HepG2 (cell line): ENCODE data around the gene PKLR. TPM values are rescaled to one million over a fixed set of nuclear protein-coding genes. Genes with fewer than 3 reads are reported as not detected.

Experiments
- AGO2 ChIP-seq: fragments of 200-400 bp; formaldehyde crosslinking; optimal IDR thresholded peaks from 2 replicates; pipeline ENCODE3; 2017; ENCODE audit warnings: mild to moderate bottlenecking, low read depth, low read length, moderate library complexity
- GTF3A ChIP-seq: sonication (generic); formaldehyde crosslinking; conservative IDR thresholded peaks from 2 replicates; pipeline ENCODE4 v1.4.0; 2020; ENCODE audit warnings: mild to moderate bottlenecking, missing genetic modification reagents
- HMGA1 ChIP-seq: sonication (generic); formaldehyde crosslinking; conservative IDR thresholded peaks from 2 replicates; pipeline ENCODE4 v1.4.0; 2020; ENCODE audit warnings: missing genetic modification reagents
- HNRNPK ChIP-seq: fragments of 200-400 bp; formaldehyde crosslinking; IDR thresholded peaks from 2 replicates; pipeline ENCODE4 v1.6.1; 2018; ENCODE audit warnings: low read length, low read depth, moderate library complexity, mild to moderate bottlenecking; ENCODE audit not compliant: poor library complexity, severe bottlenecking
- MAX ChIP-seq: IDR thresholded peaks from 2 replicates; pipeline ENCODE4 v1.6.1; 2012; ENCODE audit warnings: inconsistent platforms
- PRMT3 ChIP-seq: sonication (generic); formaldehyde crosslinking; IDR thresholded peaks from 2 replicates; pipeline ENCODE4 v1.8.1; 2022; ENCODE audit warnings: low read depth, mild to moderate bottlenecking, moderate library complexity, missing genetic modification reagents, borderline replicate concordance
- SRSF1 ChIP-seq: fragments of 200-400 bp; formaldehyde crosslinking; optimal IDR thresholded peaks from 2 replicates; pipeline ENCODE3; 2017; ENCODE audit warnings: mild to moderate bottlenecking, low read depth, low read length, moderate library complexity
- STAT5B ChIP-seq: sonication (generic); formaldehyde crosslinking; IDR thresholded peaks from 2 replicates; pipeline ENCODE4 v1.4.0; 2020; ENCODE audit warnings: missing genetic modification reagents
- ZBTB2 ChIP-seq: sonication (generic); formaldehyde crosslinking; IDR thresholded peaks from 2 replicates; pipeline ENCODE4 v1.8.0; 2022; ENCODE audit warnings: low read depth, missing genetic modification reagents
- ZNF264 ChIP-seq: sonication (generic); formaldehyde crosslinking; IDR thresholded peaks from 2 replicates; pipeline ENCODE4 v1.4.0; 2020; ENCODE audit warnings: missing genetic modification reagents
- ZNF407 ChIP-seq: sonication (generic); formaldehyde crosslinking; IDR thresholded peaks from one replicate; pipeline ENCODE4 v1.5.1; 2020; ENCODE audit warnings: mild to moderate bottlenecking, missing genetic modification reagents; ENCODE audit errors: not compliant biosample characterization
- ZNF484 ChIP-seq: sonication (generic); formaldehyde crosslinking; IDR thresholded peaks from 2 replicates; pipeline ENCODE4 v1.5.1; 2020; ENCODE audit warnings: mild to moderate bottlenecking, low read depth, missing genetic modification reagents, borderline replicate concordance
- ZNF607 ChIP-seq: sonication (generic); formaldehyde crosslinking; IDR thresholded peaks from 2 replicates; pipeline ENCODE4 v1.5.1; 2020; ENCODE audit warnings: missing genetic modification reagents, mild to moderate bottlenecking, borderline replicate concordance
- ZNF691 ChIP-seq: sonication (generic); formaldehyde crosslinking; IDR thresholded peaks from 2 replicates; pipeline ENCODE4 v1.4.0; 2020; ENCODE audit warnings: missing genetic modification reagents, low read depth, mild to moderate bottlenecking, borderline replicate concordance
- ZNF773 ChIP-seq: sonication (generic); formaldehyde crosslinking; IDR thresholded peaks from 2 replicates; pipeline ENCODE4 v1.4.0; 2020; ENCODE audit warnings: missing genetic modification reagents, borderline replicate concordance
- ZSCAN31 ChIP-seq: sonication (generic); formaldehyde crosslinking; IDR thresholded peaks from 2 replicates; pipeline ENCODE4 v1.5.0; 2020; ENCODE audit warnings: low read depth, mild to moderate bottlenecking, missing genetic modification reagents
- polyA plus RNA-seq, 8 experiments: library from polyadenylated mRNA; depleted of rRNA in 3 of 8; stranded (reverse) in 7 of 8; unstranded in 1 of 8; fragments of >200 nt; fragmentation: Illumina TruSeq in 4 of 8; extraction: Trizol in 4 of 8; gene quantifications; 2 replicates each; pipeline versions ENCODE4 v1.2.1 to v1.2.3, GENCODE V29; 2011 to 2016; ENCODE audit warnings: low read depth in 4 of 8, missing spikeins in 1 of 8, mixed read lengths in 1 of 8; ENCODE audit not compliant: insufficient read depth in 1 of 8
- total RNA-seq, 5 experiments: library from RNA; depleted of rRNA; stranded (reverse); fragments of >200 nt; fragmentation: Illumina TruSeq; extraction: Trizol; gene quantifications; 2 replicates each; pipeline ENCODE4 v1.2.3, GENCODE V29; 2016; ENCODE audit warnings: low read depth in 1 of 5

The PKLR gene
- total and polyA plus RNA-seq, 2 of the 13 experiments (the other 11 are each of a cell fraction or from before 2014, with no cell fraction given): 10.3 to 29.3 TPM

GRCh38 chr1:155324717-155325602, 23.7 kb upstream of the PKLR start (continued):
- peak; percentile 48; the same call in 1 of the 2 replicates for TF ChIP-seq ZBTB2 (CRISPR knock-in tag)
- TF ChIP-seq STAT5B (CRISPR knock-in tag): no peak
- no peak for TF ChIP-seq ZNF773
- no peak for TF ChIP-seq HMGA1 (CRISPR knock-in tag)
- TF ChIP-seq GTF3A: no peak
- TF ChIP-seq ZNF407 (CRISPR knock-in tag): no peak
- no peak for TF ChIP-seq ZNF264 (CRISPR knock-in tag)
- TF ChIP-seq HNRNPK: peak; percentile 46
- TF ChIP-seq MAX: peak; percentile 46; the same call in 1 of the 2 replicates
- TF ChIP-seq SRSF1: peak; percentile 51
- no peak for TF ChIP-seq PRMT3 (CRISPR knock-in tag)
- TF ChIP-seq AGO2: peak; percentile 51
- peak; percentile 81; the same call in 1 of the 2 replicates for TF ChIP-seq ZNF607 (CRISPR knock-in tag)
- 0 out of 2 replicates have a peak, but pooled peaks have one; percentile 31 for TF ChIP-seq ZSCAN31
- TF ChIP-seq ZNF691 (CRISPR knock-in tag): no peak
- TF ChIP-seq ZNF484 (CRISPR knock-in tag): no peak
